Measurements from ENCODE around the gene PIK3R1.

- no peak for TF ChIP-seq POLR2A (IDR thresholded peaks at IDR 0.05)
- no peak for TF ChIP-seq POLR2AphosphoS5 (IDR thresholded peaks at IDR 0.05)
- TF ChIP-seq CTCF (IDR thresholded peaks at IDR 0.05 in 8 of 11, conservative IDR thresholded peaks at IDR 0.05 in 3 of 11), result no peak
Observed at GRCh38 chr5:68225911-68226545, 10.5 kb downstream of the PIK3R1 start.
